WTC11 (cell line): ENCODE results near the gene UNCX. TPM values are rescaled to one million over a fixed set of nuclear protein-coding genes. Genes with fewer than 3 reads are reported as not detected.

Experiments used
- ATAC-seq: fragments of 200-7000 bp; cut with Tn5 transposase; 2 replicates; pipeline ENCODE4 v1.10.0; 2021; ENCODE audit warnings: mild to moderate bottlenecking, moderate library complexity
- CTCF ChIA-PET: fragments of 300-600 bp; sonication (Branson Sonifier 250); formaldehyde crosslinking; loops from one replicate; lab custom pipeline; 2021; ENCODE audit warnings: antibody characterized with exemption; lab: Charles Lee
- POLR2A ChIA-PET: fragments of 350-600 bp; sonication (Branson Sonifier 250); formaldehyde crosslinking; loops from one replicate; lab custom pipeline; 2021; ENCODE audit warnings: antibody characterized with exemption; lab: Charles Lee
- DNase-seq: peaks from one replicate; pipeline ENCODE4 v3.0.0; 2021; ENCODE audit warnings: low spot score
- H3K27ac Mint-ChIP-seq: 2 replicates; pipeline ENCODE4 v1.8.0; 2021; ENCODE audit warnings: mixed read lengths
- H3K27me3 Mint-ChIP-seq: 2 replicates; pipeline ENCODE4 v1.8.0; 2021; ENCODE audit warnings: low read depth, mild to moderate bottlenecking, moderate library complexity, mixed read lengths
- H3K36me3 Mint-ChIP-seq: 2 replicates; pipeline ENCODE4 v1.8.0; 2021; ENCODE audit warnings: mixed read lengths
- H3K4me1 Mint-ChIP-seq: 2 replicates; pipeline ENCODE4 v1.8.0; 2022; ENCODE audit warnings: mixed read lengths
- H3K4me3 Mint-ChIP-seq: 2 replicates; pipeline ENCODE4 v1.8.0; 2021; ENCODE audit warnings: mild to moderate bottlenecking, moderate library complexity, mixed read lengths
- H3K9me3 Mint-ChIP-seq: 2 replicates; pipeline ENCODE4 v1.8.0; 2021; ENCODE audit warnings: mixed read lengths
- GABPB1 ChIP-seq: sonication (generic); formaldehyde crosslinking; IDR thresholded peaks from 2 replicates; pipeline ENCODE4 v1.8.1; 2023; ENCODE audit warnings: mild to moderate bottlenecking, missing genetic modification reagents
- GTF2I ChIP-seq: fragments of 250-450 bp; sonication (Bioruptor Pico); conservative IDR thresholded peaks from 2 replicates; pipeline ENCODE4 v1.4.0; 2021; ENCODE audit warnings: mild to moderate bottlenecking
- JAZF1 ChIP-seq: fragments of 250-450 bp; sonication (Bioruptor Pico); IDR thresholded peaks from 2 replicates; pipeline ENCODE4 v1.9.0; 2021; ENCODE audit warnings: moderate library complexity, mild to moderate bottlenecking, inconsistent platforms
- MXD4 ChIP-seq: fragments of 250-450 bp; sonication (Bioruptor Pico); IDR thresholded peaks from 2 replicates; pipeline ENCODE4 v1.8.0; 2021; ENCODE audit warnings: mild to moderate bottlenecking, moderate library complexity, borderline replicate concordance
- SMAD4 ChIP-seq: sonication (generic); formaldehyde crosslinking; IDR thresholded peaks from 2 replicates; pipeline ENCODE4 v1.8.0; 2022; ENCODE audit warnings: mild to moderate bottlenecking, missing genetic modification reagents
- ZNF138 ChIP-seq: sonication (generic); formaldehyde crosslinking; conservative IDR thresholded peaks from 2 replicates; pipeline ENCODE4 v1.8.1; 2022; ENCODE audit warnings: mild to moderate bottlenecking, moderate library complexity, missing genetic modification reagents
- ZNF232 ChIP-seq: sonication (generic); formaldehyde crosslinking; IDR thresholded peaks from 2 replicates; pipeline ENCODE4 v1.8.0; 2022; ENCODE audit warnings: mild to moderate bottlenecking, missing genetic modification reagents
- ZNF396 ChIP-seq: fragments of 250-450 bp; sonication (Bioruptor Pico); IDR thresholded peaks from 2 replicates; pipeline ENCODE4 v1.8.0; 2021; ENCODE audit warnings: mild to moderate bottlenecking, moderate library complexity, borderline replicate concordance
- ZNF416 ChIP-seq: fragments of 250-450 bp; sonication (Bioruptor Pico); IDR thresholded peaks from 2 replicates; pipeline ENCODE4 v1.9.0; 2021; ENCODE audit warnings: mild to moderate bottlenecking, inconsistent platforms
- total RNA-seq: library from RNA; stranded (reverse); gene quantifications from 3 replicates; pipeline ENCODE4 v1.2.3, GENCODE V29; 2021
- TF ChIP-seq, protein P1 (sequence below): sonication (generic); formaldehyde crosslinking; IDR thresholded peaks from 2 replicates; pipeline ENCODE4 v1.8.0; 2022; ENCODE audit warnings: missing genetic modification reagents
- TF ChIP-seq, protein P2 (sequence below): sonication (generic); formaldehyde crosslinking; IDR thresholded peaks from 2 replicates; pipeline ENCODE4 v1.8.0; 2023; ENCODE audit warnings: missing genetic modification reagents
- TF ChIP-seq, protein P3 (sequence below): sonication (generic); formaldehyde crosslinking; IDR thresholded peaks from 2 replicates; pipeline ENCODE4 v1.8.0; 2022; ENCODE audit warnings: mild to moderate bottlenecking, missing genetic modification reagents
- TF ChIP-seq, protein P4 (sequence below): sonication (generic); formaldehyde crosslinking; IDR thresholded peaks from 2 replicates; pipeline ENCODE4 v1.8.1; 2022; ENCODE audit warnings: missing genetic modification reagents, borderline replicate concordance
- TF ChIP-seq, protein P5 (sequence below): fragments of 200-600 bp; IDR thresholded peaks from 2 replicates; pipeline ENCODE4 v1.8.0; 2022; ENCODE audit warnings: antibody characterized with exemption

UNCX gene
- total RNA-seq, 1 experiment from 2014 or later, result not detected

DNA sequence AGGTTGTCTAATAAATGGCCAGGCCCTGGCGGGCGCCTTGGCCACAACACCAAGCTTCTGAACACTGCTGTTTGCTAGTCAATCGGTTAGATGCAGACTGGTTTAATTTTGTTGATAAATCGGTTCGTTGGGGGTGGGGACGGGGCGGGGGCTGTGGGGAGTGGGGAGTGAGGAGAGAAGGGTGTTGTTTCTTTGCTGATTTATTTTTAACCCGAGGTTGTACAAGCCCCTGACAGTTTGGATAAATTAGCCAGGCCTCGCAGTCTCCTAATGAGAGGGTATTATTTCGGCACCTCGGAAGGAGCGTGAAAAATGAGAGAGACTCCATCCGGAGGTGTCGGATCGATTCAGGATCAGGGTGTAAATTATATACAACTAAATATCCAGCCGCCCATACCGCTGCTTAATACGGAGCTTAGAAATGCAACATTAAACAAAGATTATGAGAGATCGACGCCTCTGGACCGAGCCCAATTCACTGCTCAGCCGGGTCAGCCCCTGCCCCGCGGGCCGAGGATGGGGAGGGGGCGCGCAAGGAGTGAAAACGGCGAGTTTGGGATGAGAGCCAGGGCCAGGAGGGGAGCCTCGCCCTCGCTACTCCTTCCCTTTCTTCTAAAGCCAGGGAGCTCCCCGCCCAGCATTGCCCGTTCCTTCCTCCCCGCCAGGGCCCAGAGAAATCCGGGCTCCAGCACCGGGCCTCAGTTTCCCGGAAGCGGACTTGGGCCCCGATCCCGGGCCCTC lies 8.0 kb downstream of the UNCX start (continued):
- no peak for TF ChIP-seq MXD4 (CRISPR knock-in tag)
- TF ChIP-seq, protein P1, sequence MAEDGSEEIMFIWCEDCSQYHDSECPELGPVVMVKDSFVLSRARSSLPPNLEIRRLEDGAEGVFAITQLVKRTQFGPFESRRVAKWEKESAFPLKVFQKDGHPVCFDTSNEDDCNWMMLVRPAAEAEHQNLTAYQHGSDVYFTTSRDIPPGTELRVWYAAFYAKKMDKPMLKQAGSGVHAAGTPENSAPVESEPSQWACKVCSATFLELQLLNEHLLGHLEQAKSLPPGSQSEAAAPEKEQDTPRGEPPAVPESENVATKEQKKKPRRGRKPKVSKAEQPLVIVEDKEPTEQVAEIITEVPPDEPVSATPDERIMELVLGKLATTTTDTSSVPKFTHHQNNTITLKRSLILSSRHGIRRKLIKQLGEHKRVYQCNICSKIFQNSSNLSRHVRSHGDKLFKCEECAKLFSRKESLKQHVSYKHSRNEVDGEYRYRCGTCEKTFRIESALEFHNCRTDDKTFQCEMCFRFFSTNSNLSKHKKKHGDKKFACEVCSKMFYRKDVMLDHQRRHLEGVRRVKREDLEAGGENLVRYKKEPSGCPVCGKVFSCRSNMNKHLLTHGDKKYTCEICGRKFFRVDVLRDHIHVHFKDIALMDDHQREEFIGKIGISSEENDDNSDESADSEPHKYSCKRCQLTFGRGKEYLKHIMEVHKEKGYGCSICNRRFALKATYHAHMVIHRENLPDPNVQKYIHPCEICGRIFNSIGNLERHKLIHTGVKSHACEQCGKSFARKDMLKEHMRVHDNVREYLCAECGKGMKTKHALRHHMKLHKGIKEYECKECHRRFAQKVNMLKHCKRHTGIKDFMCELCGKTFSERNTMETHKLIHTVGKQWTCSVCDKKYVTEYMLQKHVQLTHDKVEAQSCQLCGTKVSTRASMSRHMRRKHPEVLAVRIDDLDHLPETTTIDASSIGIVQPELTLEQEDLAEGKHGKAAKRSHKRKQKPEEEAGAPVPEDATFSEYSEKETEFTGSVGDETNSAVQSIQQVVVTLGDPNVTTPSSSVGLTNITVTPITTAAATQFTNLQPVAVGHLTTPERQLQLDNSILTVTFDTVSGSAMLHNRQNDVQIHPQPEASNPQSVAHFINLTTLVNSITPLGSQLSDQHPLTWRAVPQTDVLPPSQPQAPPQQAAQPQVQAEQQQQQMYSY (CRISPR knock-in tag), result no peak
- TF ChIP-seq, protein P2, sequence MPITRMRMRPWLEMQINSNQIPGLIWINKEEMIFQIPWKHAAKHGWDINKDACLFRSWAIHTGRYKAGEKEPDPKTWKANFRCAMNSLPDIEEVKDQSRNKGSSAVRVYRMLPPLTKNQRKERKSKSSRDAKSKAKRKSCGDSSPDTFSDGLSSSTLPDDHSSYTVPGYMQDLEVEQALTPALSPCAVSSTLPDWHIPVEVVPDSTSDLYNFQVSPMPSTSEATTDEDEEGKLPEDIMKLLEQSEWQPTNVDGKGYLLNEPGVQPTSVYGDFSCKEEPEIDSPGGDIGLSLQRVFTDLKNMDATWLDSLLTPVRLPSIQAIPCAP (CRISPR knock-in tag), result no peak
- no peak for TF ChIP-seq ZNF416 (CRISPR knock-in tag)
- TF ChIP-seq, protein P3, sequence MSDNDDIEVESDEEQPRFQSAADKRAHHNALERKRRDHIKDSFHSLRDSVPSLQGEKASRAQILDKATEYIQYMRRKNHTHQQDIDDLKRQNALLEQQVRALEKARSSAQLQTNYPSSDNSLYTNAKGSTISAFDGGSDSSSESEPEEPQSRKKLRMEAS, result no peak
- TF ChIP-seq ZNF138 (CRISPR knock-in tag), result no peak
- TF ChIP-seq, protein P4, sequence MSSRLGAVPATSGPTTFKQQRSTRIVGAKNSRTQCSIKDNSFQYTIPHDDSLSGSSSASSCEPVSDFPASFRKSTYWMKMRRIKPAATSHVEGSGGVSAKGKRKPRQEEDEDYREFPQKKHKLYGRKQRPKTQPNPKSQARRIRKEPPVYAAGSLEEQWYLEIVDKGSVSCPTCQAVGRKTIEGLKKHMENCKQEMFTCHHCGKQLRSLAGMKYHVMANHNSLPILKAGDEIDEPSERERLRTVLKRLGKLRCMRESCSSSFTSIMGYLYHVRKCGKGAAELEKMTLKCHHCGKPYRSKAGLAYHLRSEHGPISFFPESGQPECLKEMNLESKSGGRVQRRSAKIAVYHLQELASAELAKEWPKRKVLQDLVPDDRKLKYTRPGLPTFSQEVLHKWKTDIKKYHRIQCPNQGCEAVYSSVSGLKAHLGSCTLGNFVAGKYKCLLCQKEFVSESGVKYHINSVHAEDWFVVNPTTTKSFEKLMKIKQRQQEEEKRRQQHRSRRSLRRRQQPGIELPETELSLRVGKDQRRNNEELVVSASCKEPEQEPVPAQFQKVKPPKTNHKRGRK, result no peak
- no peak for TF ChIP-seq ZNF396 (CRISPR knock-in tag)
- no peak for TF ChIP-seq JAZF1 (CRISPR knock-in tag)
- no peak for TF ChIP-seq SMAD4 (CRISPR knock-in tag)

DNA sequence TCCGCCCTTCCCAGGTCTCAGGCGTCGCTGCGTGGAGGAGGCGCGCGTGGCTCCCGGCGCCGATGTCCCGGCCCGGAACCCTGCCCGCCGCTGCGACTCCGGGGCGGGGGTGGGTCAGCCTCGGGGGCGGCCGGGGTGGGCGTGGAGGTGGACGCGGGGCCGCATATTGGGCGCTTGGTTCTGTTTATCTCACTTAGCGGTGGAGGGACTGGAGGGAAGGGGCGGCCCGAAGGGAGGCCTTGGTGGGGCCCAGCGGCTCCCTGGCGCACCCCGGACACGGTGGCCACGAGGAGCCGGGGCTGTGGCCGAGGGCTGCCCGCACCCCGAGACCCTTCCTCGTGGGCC lies 8.6 kb downstream of the UNCX start:
- CTCF ChIA-PET, result interaction anchor here (0.7 to 2.1 kb wide), 6 partner anchors 8 to 171 kb away, joined by 3 to 14 read pairs (median 6); no protein-coding TSS in a partner anchor
- 0 out of 2 replicates have a peak, but pooled peaks cover 3% of the 10 kb centered on the region for H3K36me3 Mint-ChIP-seq
- ATAC-seq, result no peak

More for the DNA sequence above, 8.6 kb downstream of the UNCX start:
- DNase-seq, result no peak
- Mint-ChIP-seq H3K4me3 (no peak overlapping the region), H3K9me3 (no peaks in the 10 kb centered on the region), H3K27ac (no peak overlapping the region), H3K27me3 (peaks cover 95% of the 10 kb centered on the region), H3K4me1 (peaks cover 39% of the 10 kb centered on the region)
- no peak for TF ChIP-seq GABPB1
- TF ChIP-seq, protein P5, sequence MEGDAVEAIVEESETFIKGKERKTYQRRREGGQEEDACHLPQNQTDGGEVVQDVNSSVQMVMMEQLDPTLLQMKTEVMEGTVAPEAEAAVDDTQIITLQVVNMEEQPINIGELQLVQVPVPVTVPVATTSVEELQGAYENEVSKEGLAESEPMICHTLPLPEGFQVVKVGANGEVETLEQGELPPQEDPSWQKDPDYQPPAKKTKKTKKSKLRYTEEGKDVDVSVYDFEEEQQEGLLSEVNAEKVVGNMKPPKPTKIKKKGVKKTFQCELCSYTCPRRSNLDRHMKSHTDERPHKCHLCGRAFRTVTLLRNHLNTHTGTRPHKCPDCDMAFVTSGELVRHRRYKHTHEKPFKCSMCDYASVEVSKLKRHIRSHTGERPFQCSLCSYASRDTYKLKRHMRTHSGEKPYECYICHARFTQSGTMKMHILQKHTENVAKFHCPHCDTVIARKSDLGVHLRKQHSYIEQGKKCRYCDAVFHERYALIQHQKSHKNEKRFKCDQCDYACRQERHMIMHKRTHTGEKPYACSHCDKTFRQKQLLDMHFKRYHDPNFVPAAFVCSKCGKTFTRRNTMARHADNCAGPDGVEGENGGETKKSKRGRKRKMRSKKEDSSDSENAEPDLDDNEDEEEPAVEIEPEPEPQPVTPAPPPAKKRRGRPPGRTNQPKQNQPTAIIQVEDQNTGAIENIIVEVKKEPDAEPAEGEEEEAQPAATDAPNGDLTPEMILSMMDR, result no peak
- TF ChIP-seq ZNF232 (CRISPR knock-in tag), result no peak
- TF ChIP-seq GTF2I, result no peak
- POLR2A ChIA-PET, result interaction anchor here (1.6 kb wide), 1 partner anchor 13 kb away, joined by 4 read pairs; no protein-coding TSS in a partner anchor
